HepG2 (cell line): ENCODE results near the gene DPH1. TPM values are rescaled to one million over a fixed set of nuclear protein-coding genes. Genes with fewer than 3 reads are reported as not detected.

Experiments used
- ATAC-seq: fragments of 200-7000 bp; cut with Tn5 transposase; 3 replicates; pipeline ENCODE4 v1.9.1; 2020; ENCODE audit warnings: mild to moderate bottlenecking, moderate library complexity
- BruUV-seq: library from RNA; stranded (reverse); fragments of 400-500 nt; replicated peaks from 2 replicates; lab custom pipeline; 2021; lab: Mats Ljungman, UMichigan
- CTCF ChIA-PET: fragments of 300-600 bp; formaldehyde crosslinking; extraction: SDS; loops from one replicate; lab custom pipeline; 2021; ENCODE audit warnings: low total read pairs, inconsistent platforms, low intra/inter-chr PET ratio; lab: Yijun Ruan, JAX
- POLR2A ChIA-PET: fragments of 350-600 bp; sonication (Branson Sonifier 250); formaldehyde crosslinking; loops from one replicate; lab custom pipeline; 2020; ENCODE audit warnings: antibody characterized with exemption, inconsistent platforms; lab: Yijun Ruan, JAX
- DNase-seq: peaks from one replicate; pipeline ENCODE4 v3.0.0-alpha.2; 2015; ENCODE audit warnings: low spot score
- FAIRE-seq: peaks from 3 replicates; lab custom pipeline; 2011; peaks lifted over from hg19 to GRCh38; lab: Jason Lieb, UNC
- H2AFZ ChIP-seq: one replicate; pipeline ENCODE4 v1.6.1; 2011; ENCODE audit warnings: low read length, inconsistent platforms
- H3K27ac ChIP-seq: fragments of 300-600 bp; 3 replicates; pipeline ENCODE4 v1.8.0; 2011; ENCODE audit warnings: mixed run types, mild to moderate bottlenecking, mixed read lengths, low read length, inconsistent platforms; ENCODE audit not compliant: insufficient read depth; ENCODE audit errors: extremely low read length
- H3K27me3 ChIP-seq, 2 experiments: fragments of 200-600 bp in 1 of 2; 2 replicates in 1 of 2; 3 replicates in 1 of 2; pipeline versions ENCODE4 v1.6.0 to v1.8.0; 2011; ENCODE audit warnings: low read length in 2 of 2, mild to moderate bottlenecking in 2 of 2, moderate library complexity in 2 of 2, inconsistent platforms in 1 of 2; ENCODE audit not compliant: insufficient read depth in 2 of 2, control insufficient read depth in 1 of 2
- H3K36me3 ChIP-seq, 2 experiments: fragments of 200-600 bp in 1 of 2; replicated peaks in 1 of 2; 2 replicates in 1 of 2; 3 replicates in 1 of 2; pipeline versions ENCODE4 v1.5.1 to v1.8.0; 2011; ENCODE audit warnings: low read length in 2 of 2, inconsistent platforms in 1 of 2; ENCODE audit not compliant: insufficient read depth in 2 of 2, control insufficient read depth in 1 of 2
- H3K4me1 ChIP-seq: 2 replicates; pipeline ENCODE4 v1.5.1; 2012; ENCODE audit warnings: low read length, inconsistent platforms; ENCODE audit not compliant: insufficient read depth
- H3K4me2 ChIP-seq: 2 replicates; pipeline ENCODE4 v1.6.0; 2011; ENCODE audit warnings: low read depth, low read length, inconsistent platforms
- H3K4me3 ChIP-seq, 3 experiments: fragments of 200-600 bp in 1 of 3; sonication (generic), shearing (Covaris generic) in 1 of 3; replicated peaks in 1 of 3; 2 replicates each; pipeline ENCODE4 v1.5.1; 2011 to 2016; ENCODE audit warnings: low read length in 3 of 3, inconsistent platforms in 2 of 3, low read depth in 2 of 3, mild to moderate bottlenecking in 2 of 3, control low read depth in 1 of 3, mixed read lengths in 1 of 3; ENCODE audit not compliant: insufficient read depth in 1 of 3
- H3K79me2 ChIP-seq: one replicate; pipeline ENCODE4 v1.6.1; 2011; ENCODE audit warnings: low read length, inconsistent platforms; ENCODE audit not compliant: insufficient read depth
- H3K9ac ChIP-seq: 2 replicates; pipeline ENCODE4 v1.6.0; 2011; ENCODE audit warnings: mild to moderate bottlenecking, low read depth, low read length, inconsistent platforms; ENCODE audit not compliant: insufficient read depth
- H3K9me3 ChIP-seq: 2 replicates; pipeline ENCODE4 v1.5.1; 2012; ENCODE audit warnings: mild to moderate bottlenecking, low read length
- H4K20me1 ChIP-seq: 2 replicates; pipeline ENCODE4 v1.6.0; 2011; ENCODE audit warnings: inconsistent platforms, mild to moderate bottlenecking, low read length, moderate library complexity; ENCODE audit not compliant: insufficient read depth
- ZNF83 ChIP-seq: sonication (generic); formaldehyde crosslinking; IDR thresholded peaks from 2 replicates; pipeline ENCODE4 v1.4.0; 2020; ENCODE audit warnings: missing genetic modification reagents, mild to moderate bottlenecking, borderline replicate concordance
- WGBS: methylation state at CpG from one replicate; pipeline ENCODE4 v1.1.6; 2017; ENCODE audit warnings: low lambda C conversion rate; 5-methylcytosine and 5-hydroxymethylcytosine counted together
- in situ Hi-C: cut with HindIII; loops from 2 replicates; pipeline ENCODE4 v1.10.0; 2017; ENCODE audit warnings: low pct_unique_long_range_greater_than_20kb; ENCODE audit not compliant: extremely low pct_ligation_motif_present
- intact Hi-C: fragments of 100-400 bp; cut with micrococcal nuclease; formaldehyde crosslinking; loops from one replicate; pipeline ENCODE4 v1.10.0; 2022; ENCODE audit not compliant: unreplicated experiment
- polyA plus RNA-seq, 8 experiments: library from polyadenylated mRNA; depleted of rRNA in 3 of 8; stranded (reverse) in 7 of 8; unstranded in 1 of 8; fragments of >200 nt; fragmentation: Illumina TruSeq in 4 of 8; extraction: Trizol in 4 of 8; gene quantifications; 2 replicates each; pipeline versions ENCODE4 v1.2.1 to v1.2.3, GENCODE V29; 2011 to 2016; ENCODE audit warnings: low read depth in 4 of 8, missing spikeins in 1 of 8, mixed read lengths in 1 of 8; ENCODE audit not compliant: insufficient read depth in 1 of 8
- total RNA-seq, 5 experiments: library from RNA; depleted of rRNA; stranded (reverse); fragments of >200 nt; fragmentation: Illumina TruSeq; extraction: Trizol; gene quantifications; 2 replicates each; pipeline ENCODE4 v1.2.3, GENCODE V29; 2016; ENCODE audit warnings: low read depth in 1 of 5
- TF ChIP-seq, protein P1 (sequence below): sonication (generic); formaldehyde crosslinking; IDR thresholded peaks from 2 replicates; pipeline ENCODE4 v1.8.0; 2022; ENCODE audit warnings: missing genetic modification reagents, mild to moderate bottlenecking, inconsistent platforms, borderline replicate concordance
- TF ChIP-seq, protein P2 (sequence below): sonication (generic); formaldehyde crosslinking; IDR thresholded peaks from 2 replicates; pipeline ENCODE4 v1.5.1; 2020; ENCODE audit warnings: missing genetic modification reagents, mild to moderate bottlenecking, borderline replicate concordance
- TF ChIP-seq, protein P3 (sequence below): sonication (generic); formaldehyde crosslinking; IDR thresholded peaks from 2 replicates; pipeline ENCODE4 v1.8.0; 2022; ENCODE audit warnings: mild to moderate bottlenecking, missing genetic modification reagents, borderline replicate concordance

Gene DPH1
- total and polyA plus RNA-seq, 2 of the 13 experiments (the other 11 are each of a cell fraction or from before 2014, with no cell fraction given) = 25.3 to 42.8 TPM

DNA sequence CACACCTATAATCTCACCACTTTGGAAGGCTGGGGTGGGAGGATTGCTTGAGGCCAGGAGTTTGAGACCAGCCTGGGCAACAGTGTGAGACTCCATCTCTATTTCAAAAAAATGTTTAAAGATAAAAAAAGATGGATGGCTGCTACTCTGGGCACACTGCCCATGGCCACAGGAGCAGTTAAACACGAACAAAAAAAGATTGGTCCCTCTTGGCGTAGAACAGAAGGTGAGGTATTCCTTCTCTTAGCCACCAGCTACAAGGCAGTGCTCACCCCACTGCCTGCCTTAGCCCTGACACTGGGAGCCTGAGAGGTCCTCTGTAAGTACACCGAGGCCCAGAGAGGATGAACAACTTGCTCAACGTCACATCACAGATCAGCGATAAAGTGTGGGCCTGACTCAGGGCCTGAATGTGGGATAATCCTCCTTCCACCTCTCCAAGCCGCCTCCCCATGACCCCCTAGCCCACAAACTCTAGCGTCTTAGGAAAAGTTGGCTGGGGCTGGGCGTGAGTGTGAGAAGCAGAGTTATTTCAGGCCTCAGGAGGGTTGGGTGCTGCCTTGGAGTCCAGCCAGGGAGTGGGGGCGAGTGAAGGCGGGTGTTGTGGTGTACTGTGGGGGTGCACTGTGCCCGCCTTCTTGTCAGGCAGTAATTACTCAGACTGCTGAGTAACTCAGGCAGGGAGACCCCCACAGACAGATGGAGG lies 2.3 kb upstream of the DPH1 start:
- Histone ChIP-seq H3K79me2 (peaks cover 6% of the 10 kb centered on the region), H3K4me1 (peaks cover 44% of the 10 kb centered on the region), H2AFZ (no peak overlapping the region), H3K9ac (no peak overlapping the region), H3K4me2 (no peak overlapping the region), H3K36me3 (no peaks in the 10 kb centered on the region), H3K27me3 (peaks cover 9 to 44% of the 10 kb centered on the region in 2 experiments), H3K27ac (no peak overlapping the region), H3K9me3 (no peaks in the 10 kb centered on the region), H3K4me3 (no peak overlapping the region), H4K20me1 (peaks cover 4% of the 10 kb centered on the region)
- ATAC-seq (no peak), FAIRE-seq (no peak), DNase-seq (no peak)
- ChIA-PET POLR2A (no interaction called here), CTCF (no interaction called here)
- in situ Hi-C loops = loop anchor here (5.0 to 25.0 kb wide), 2 partner anchors 120 to 315 kb away; partner anchors contain the start of genes TLCD2 and WDR81
- WGBS = 20% methylated on average over 11 of the region's 11 CpGs
- intact Hi-C loops = loop anchor here (10.0 kb wide), 2 partner anchors 53 to 143 kb away; no protein-coding TSS in a partner anchor
- TF ChIP-seq, protein P1, sequence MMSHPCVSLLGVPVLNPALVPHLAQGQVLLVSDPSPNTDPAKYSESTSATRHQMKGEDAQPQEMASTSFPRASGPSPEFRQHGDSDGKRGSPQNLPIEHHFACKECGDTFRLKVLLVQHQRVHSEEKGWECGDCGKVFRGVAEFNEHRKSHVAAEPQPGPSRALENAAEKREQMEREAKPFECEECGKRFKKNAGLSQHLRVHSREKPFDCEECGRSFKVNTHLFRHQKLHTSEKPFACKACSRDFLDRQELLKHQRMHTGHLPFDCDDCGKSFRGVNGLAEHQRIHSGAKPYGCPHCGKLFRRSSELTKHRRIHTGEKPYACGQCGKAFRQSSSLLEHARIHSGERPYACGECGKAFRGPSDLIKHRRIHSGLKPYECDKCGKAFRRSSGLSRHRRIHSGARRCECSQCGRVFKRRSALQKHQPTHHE (CRISPR knock-in tag) = no peak
- TF ChIP-seq, protein P2, sequence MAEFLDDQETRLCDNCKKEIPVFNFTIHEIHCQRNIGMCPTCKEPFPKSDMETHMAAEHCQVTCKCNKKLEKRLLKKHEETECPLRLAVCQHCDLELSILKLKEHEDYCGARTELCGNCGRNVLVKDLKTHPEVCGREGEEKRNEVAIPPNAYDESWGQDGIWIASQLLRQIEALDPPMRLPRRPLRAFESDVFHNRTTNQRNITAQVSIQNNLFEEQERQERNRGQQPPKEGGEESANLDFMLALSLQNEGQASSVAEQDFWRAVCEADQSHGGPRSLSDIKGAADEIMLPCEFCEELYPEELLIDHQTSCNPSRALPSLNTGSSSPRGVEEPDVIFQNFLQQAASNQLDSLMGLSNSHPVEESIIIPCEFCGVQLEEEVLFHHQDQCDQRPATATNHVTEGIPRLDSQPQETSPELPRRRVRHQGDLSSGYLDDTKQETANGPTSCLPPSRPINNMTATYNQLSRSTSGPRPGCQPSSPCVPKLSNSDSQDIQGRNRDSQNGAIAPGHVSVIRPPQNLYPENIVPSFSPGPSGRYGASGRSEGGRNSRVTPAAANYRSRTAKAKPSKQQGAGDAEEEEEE (CRISPR knock-in tag) = no peak
- TF ChIP-seq, protein P3, sequence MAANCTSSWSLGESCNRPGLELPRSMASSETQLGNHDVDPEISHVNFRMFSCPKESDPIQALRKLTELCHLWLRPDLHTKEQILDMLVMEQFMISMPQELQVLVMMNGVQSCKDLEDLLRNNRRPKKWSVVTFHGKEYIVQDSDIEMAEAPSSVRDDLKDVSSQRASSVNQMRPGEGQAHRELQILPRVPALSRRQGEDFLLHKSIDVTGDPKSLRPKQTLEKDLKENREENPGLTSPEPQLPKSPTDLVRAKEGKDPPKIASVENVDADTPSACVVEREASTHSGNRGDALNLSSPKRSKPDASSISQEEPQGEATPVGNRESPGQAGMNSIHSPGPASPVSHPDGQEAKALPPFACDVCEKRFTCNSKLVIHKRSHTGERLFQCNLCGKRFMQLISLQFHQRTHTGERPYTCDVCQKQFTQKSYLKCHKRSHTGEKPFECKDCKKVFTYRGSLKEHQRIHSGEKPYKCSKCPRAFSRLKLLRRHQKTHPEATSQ (CRISPR knock-in tag) = no peak
- TF ChIP-seq ZNF83 (CRISPR knock-in tag) = no peak
- no TSS peak for BruUV-seq
